AG04450 (cell line): ENCODE results near the gene VDAC1. TPM values are rescaled to one million over a fixed set of nuclear protein-coding genes. Genes with fewer than 3 reads are reported as not detected.
A peak's percentile ranks its signal among the peaks of the same experiment; 100 is the strongest.

Experiments
- CTCF ChIA-PET: fragments of 300-600, 350-600 bp; formaldehyde crosslinking; extraction: SDS; loops from one replicate; lab custom pipeline; 2022; ENCODE audit warnings: antibody characterized with exemption, inconsistent platforms; lab: Charles Lee
- POLR2A ChIA-PET: fragments of 350-600 bp; formaldehyde crosslinking; extraction: SDS; loops from one replicate; lab custom pipeline; 2021; ENCODE audit warnings: antibody characterized with exemption, inconsistent platforms; lab: Yijun Ruan, JAX
- DNase-seq: peaks from one replicate; pipeline ENCODE4 v3.0.0-alpha.2; 2011; ENCODE audit warnings: low read depth, low spot score
- H3K27ac ChIP-seq: one replicate; pipeline ENCODE4 v1.5.1; 2012; ENCODE audit warnings: low read depth, low read length, control low read depth
- H3K27me3 ChIP-seq: one replicate; pipeline ENCODE4 v1.6.0; 2012; ENCODE audit warnings: low read length; ENCODE audit not compliant: control insufficient read depth, insufficient read depth
- H3K4me3 ChIP-seq: 2 replicates; pipeline ENCODE4 v1.5.1; 2011; ENCODE audit warnings: mild to moderate bottlenecking, low read depth, low read length, control low read depth
- H3K9me3 ChIP-seq: 2 replicates; pipeline ENCODE4 v1.5.1; 2012; ENCODE audit warnings: low read length; ENCODE audit not compliant: control insufficient read depth, insufficient read depth
- polyA minus RNA-seq: library from RNA; depleted of rRNA, polyadenylated mRNA; stranded (reverse); fragments of >200 nt; gene quantifications from 2 replicates; pipeline ENCODE4 v1.2.3, GENCODE V29; 2011; rRNA and poly(A)+ RNA removed
- polyA plus RNA-seq: library from polyadenylated mRNA; depleted of rRNA; stranded (reverse); fragments of >200 nt; gene quantifications from 2 replicates; pipeline ENCODE4 v1.2.3, GENCODE V29; 2011; rRNA removed
- TF ChIP-seq, protein P1 (sequence below): IDR thresholded peaks from 2 replicates; pipeline ENCODE4 v1.5.1; 2011; ENCODE audit warnings: low read depth, low read length, control low read depth, inconsistent platforms

Gene VDAC1, protein sequence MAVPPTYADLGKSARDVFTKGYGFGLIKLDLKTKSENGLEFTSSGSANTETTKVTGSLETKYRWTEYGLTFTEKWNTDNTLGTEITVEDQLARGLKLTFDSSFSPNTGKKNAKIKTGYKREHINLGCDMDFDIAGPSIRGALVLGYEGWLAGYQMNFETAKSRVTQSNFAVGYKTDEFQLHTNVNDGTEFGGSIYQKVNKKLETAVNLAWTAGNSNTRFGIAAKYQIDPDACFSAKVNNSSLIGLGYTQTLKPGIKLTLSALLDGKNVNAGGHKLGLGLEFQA
- polyA plus RNA-seq: 218 and 262 TPM in 2 replicates
- 141 and 160 TPM in 2 replicates for polyA minus RNA-seq

- DNase-seq: peak; percentile 59
- no peaks in the 10 kb centered on the region; the same call in 1 of the 2 replicates for H3K9me3 ChIP-seq
- H3K27me3 ChIP-seq: no peaks in the 10 kb centered on the region
- POLR2A ChIA-PET: interaction anchor here (0.8 to 1.2 kb wide), 3 partner anchors 12 to 35 kb away, joined by 3 to 5 read pairs (median 4); no protein-coding TSS in a partner anchor
- TF ChIP-seq, protein P1, sequence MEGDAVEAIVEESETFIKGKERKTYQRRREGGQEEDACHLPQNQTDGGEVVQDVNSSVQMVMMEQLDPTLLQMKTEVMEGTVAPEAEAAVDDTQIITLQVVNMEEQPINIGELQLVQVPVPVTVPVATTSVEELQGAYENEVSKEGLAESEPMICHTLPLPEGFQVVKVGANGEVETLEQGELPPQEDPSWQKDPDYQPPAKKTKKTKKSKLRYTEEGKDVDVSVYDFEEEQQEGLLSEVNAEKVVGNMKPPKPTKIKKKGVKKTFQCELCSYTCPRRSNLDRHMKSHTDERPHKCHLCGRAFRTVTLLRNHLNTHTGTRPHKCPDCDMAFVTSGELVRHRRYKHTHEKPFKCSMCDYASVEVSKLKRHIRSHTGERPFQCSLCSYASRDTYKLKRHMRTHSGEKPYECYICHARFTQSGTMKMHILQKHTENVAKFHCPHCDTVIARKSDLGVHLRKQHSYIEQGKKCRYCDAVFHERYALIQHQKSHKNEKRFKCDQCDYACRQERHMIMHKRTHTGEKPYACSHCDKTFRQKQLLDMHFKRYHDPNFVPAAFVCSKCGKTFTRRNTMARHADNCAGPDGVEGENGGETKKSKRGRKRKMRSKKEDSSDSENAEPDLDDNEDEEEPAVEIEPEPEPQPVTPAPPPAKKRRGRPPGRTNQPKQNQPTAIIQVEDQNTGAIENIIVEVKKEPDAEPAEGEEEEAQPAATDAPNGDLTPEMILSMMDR: no peak
- CTCF ChIA-PET: interaction anchor here (1.3 to 2.0 kb wide), 2 partner anchors 25 to 35 kb away, joined by 4 to 11 read pairs; no protein-coding TSS in a partner anchor
- H3K27ac ChIP-seq: peak within 1 kb of the TSS; percentile 82
- peak within 1 kb of the TSS; percentile 75 for H3K4me3 ChIP-seq
These were observed at the start of gene VDAC1 for GRCh38 chr5:134004626-134005416. VDAC1 (minus strand) TSS chr5:134004975; CDS start chr5:133993012, 11,963 bp downstream.

DNA sequence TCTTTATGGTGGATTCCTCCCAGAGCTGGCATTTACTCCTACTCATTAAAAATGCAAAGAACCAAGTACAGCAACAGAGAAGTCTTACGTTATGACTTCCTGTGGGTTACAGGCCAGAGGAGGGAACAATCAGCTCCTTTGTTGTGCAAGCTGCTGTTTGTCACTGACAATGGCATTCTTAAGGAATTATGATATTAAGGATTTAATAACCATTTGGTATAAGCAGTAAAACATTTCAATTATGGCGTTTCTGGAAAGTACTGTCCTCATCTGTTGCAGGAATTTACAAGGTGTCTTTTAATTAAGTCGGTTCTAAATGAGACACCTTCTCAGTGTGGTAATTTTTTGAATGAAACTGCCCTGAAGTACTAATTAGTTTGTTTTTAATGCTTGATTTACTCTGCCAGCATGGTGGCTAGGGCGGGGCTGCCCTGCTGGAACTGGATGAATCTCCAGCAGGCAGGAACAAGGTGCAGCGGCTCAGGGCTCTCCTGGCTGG is 49.1 kb upstream of the VDAC1 start:
- H3K27ac ChIP-seq: no peak overlapping the region
- peaks cover 26% of the 10 kb centered on the region for H3K27me3 ChIP-seq
- CTCF ChIA-PET: interaction anchor here (1.8 kb wide), 1 partner anchor 14 kb away, joined by 6 read pairs; no protein-coding TSS in a partner anchor
- POLR2A ChIA-PET: no interaction called here
- no peaks in the 10 kb centered on the region; the same call in 1 of the 2 replicates for H3K9me3 ChIP-seq
- DNase-seq: no peak
- TF ChIP-seq, protein P1: no peak
- no peak overlapping the region for H3K4me3 ChIP-seq

GRCh38 chr5:134053314-134053839 is 48.6 kb upstream of the VDAC1 start:
- POLR2A ChIA-PET: no interaction called here
- TF ChIP-seq, protein P1: no peak
- no peak overlapping the region for H3K27ac ChIP-seq
- H3K27me3 ChIP-seq: peaks cover 26% of the 10 kb centered on the region
- CTCF ChIA-PET: interaction anchor here (6.2 kb wide), 1 partner anchor 14 kb away, joined by 50 read pairs; no protein-coding TSS in a partner anchor
- DNase-seq: no peak
- no peak overlapping the region for H3K4me3 ChIP-seq
- no peaks in the 10 kb centered on the region; the same call in 1 of the 2 replicates for H3K9me3 ChIP-seq

- Histone ChIP-seq H3K27ac (no peak overlapping the region), H3K4me3 (no peak overlapping the region), H3K9me3 (no peaks in the 10 kb centered on the region; the same call in 1 of the 2 replicates), H3K27me3 (peaks cover 34% of the 10 kb centered on the region)
- TF ChIP-seq, protein P1: no peak
- ChIA-PET POLR2A (no interaction called here), CTCF (interaction anchor here (0.9 to 6.2 kb wide), 2 partner anchors 10 to 12 kb away, joined by 4 to 50 read pairs; no protein-coding TSS in a partner anchor)
- DNase-seq: no peak
These were observed 46.5 kb upstream of the VDAC1 start for GRCh38 chr5:134051305-134051704.
